ENCODE data around the gene SH3GL3.

DNA sequence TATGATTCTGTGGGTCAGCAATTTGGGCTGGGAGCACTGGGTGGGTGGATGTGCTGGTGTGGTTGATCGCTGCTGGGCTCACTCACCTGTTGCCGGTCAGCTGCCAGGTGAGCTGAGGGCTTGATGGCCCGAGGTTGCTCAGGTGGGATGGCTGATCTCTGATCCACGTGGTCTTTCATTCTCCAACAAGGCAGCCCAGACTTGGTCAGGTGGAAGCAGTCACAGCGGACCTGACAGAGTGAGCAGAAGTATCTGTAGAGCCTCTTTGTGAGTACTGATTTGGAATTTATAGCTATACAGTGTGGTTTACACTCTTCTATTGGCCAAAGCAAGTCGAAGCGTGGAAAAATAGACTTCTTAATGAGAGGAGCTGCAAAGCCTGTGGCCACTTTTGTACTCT is 109.6 kb downstream of the SH3GL3 start:
- TF ChIP-seq CTCF (IDR thresholded peaks at IDR 0.05): no peak
- no peak for TF ChIP-seq POLR2A (IDR thresholded peaks at IDR 0.05)
- TF ChIP-seq POLR2AphosphoS5 (IDR thresholded peaks at IDR 0.05): no peak
